GM12891 (cell line): ENCODE measurements around the gene USH1C.

Source experiments
- DNase-seq: peaks from one replicate; pipeline ENCODE4 v3.0.0; 2011; ENCODE audit warnings: low spot score; ENCODE audit not compliant: insufficient read length
- FAIRE-seq: peaks from 2 replicates; lab custom pipeline; 2011; peaks lifted over from hg19 to GRCh38; lab: Jason Lieb, UNC
- PAX5 ChIP-seq: IDR thresholded peaks from 2 replicates; pipeline ENCODE4 v1.6.1; 2011; ENCODE audit warnings: low read length, moderate library complexity, mild to moderate bottlenecking; ENCODE audit not compliant: insufficient read depth, severe bottlenecking
- POLR2A ChIP-seq: IDR thresholded peaks from 2 replicates; pipeline ENCODE4 v1.6.1; 2011; ENCODE audit warnings: low read depth, low read length, control low read depth
- POLR2AphosphoS5 ChIP-seq: IDR thresholded peaks from 2 replicates; pipeline ENCODE4 v1.6.1; 2011; ENCODE audit warnings: low read depth, low read length, control low read depth
- POU2F2 ChIP-seq: IDR thresholded peaks from 2 replicates; pipeline ENCODE4 v1.6.1; 2011; ENCODE audit warnings: low read depth, mild to moderate bottlenecking, control low read depth, low read length, moderate library complexity
- SPI1 ChIP-seq: IDR thresholded peaks from 2 replicates; pipeline ENCODE4 v1.6.1; 2011; ENCODE audit warnings: low read depth, low read length, control low read depth
- TAF1 ChIP-seq: IDR thresholded peaks from 2 replicates; pipeline ENCODE4 v1.6.1; 2011; ENCODE audit warnings: low read depth, low read length, control low read depth

USH1C gene

DNA sequence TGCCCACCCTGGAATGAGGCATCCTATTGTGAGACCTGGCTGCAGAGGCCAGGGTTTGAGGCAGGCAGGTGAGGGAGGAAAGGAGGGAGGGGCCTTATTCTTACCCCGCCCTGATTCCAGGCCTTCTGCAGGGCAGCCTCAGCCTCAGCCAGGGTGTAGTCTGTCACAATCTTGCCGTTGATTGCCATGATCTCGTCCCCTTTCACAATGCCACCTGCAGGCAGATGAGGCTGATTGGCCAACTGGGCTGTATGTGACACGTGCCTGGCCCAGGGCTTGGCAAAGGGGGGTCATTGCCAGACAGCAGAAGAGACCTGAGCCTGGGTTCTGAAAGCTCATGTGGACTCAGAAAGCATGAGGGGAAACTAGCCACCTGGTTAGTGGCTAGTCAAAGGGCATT is 46.2 kb downstream of the USH1C start:
- FAIRE-seq, result no peak
- no peak for DNase-seq
- TF ChIP-seq POLR2A (no peak), PAX5 (no peak), POLR2AphosphoS5 (no peak), POU2F2 (no peak), TAF1 (no peak), SPI1 (no peak)

- DNase-seq (no peak), FAIRE-seq (no peak)
- TF ChIP-seq PAX5 (no peak), TAF1 (no peak), POLR2AphosphoS5 (no peak), SPI1 (no peak), POU2F2 (no peak), POLR2A (no peak)
These were observed 47.8 kb downstream of the USH1C start for GRCh38 chr11:17496406-17496805.

DNA sequence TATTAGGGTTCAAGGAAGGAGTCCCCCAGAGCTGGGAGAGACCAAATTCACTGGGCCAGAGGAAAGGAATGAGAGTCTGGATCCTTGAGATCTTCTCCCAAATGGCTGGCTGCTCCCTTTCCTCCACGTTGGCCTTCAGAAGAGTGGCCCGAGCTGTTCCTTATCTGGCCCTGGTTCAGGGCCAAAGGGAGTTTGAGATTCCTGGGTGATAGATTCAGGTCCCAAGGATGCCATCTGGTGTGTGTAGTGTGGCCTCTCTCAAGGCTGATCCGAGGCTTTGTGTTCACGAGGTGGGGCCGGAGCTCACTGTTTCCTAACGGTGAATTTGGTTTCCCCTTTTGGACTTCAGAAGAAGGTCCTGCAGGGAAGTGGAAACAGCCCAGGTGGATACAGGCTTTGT is 50.2 kb downstream of the USH1C start:
- FAIRE-seq, result no peak
- no peak for TF ChIP-seq TAF1
- no peak for TF ChIP-seq POU2F2
- TF ChIP-seq POLR2A, result no peak
- no peak for TF ChIP-seq SPI1
- no peak for TF ChIP-seq POLR2AphosphoS5
- no peak for TF ChIP-seq PAX5
- DNase-seq, result no peak

GRCh38 chr11:17490938-17491337 is 53.3 kb downstream of the USH1C start:
- FAIRE-seq, result no peak
- TF ChIP-seq POLR2AphosphoS5, result no peak
- TF ChIP-seq POLR2A, result no peak
- TF ChIP-seq SPI1, result no peak
- no peak for TF ChIP-seq POU2F2
- TF ChIP-seq TAF1, result no peak
- TF ChIP-seq PAX5, result no peak
- no peak for DNase-seq

GRCh38 chr11:17490232-17490631 is 54.0 kb downstream of the USH1C start:
- no peak for TF ChIP-seq TAF1
- TF ChIP-seq POLR2AphosphoS5, result no peak
- no peak for TF ChIP-seq SPI1
- no peak for TF ChIP-seq POLR2A
- no peak for TF ChIP-seq POU2F2
- TF ChIP-seq PAX5, result no peak
- FAIRE-seq, result no peak
- no peak for DNase-seq

- TF ChIP-seq SPI1, result no peak
- TF ChIP-seq PAX5, result no peak
- TF ChIP-seq POLR2A, result no peak
- no peak for TF ChIP-seq TAF1
- TF ChIP-seq POU2F2, result no peak
- DNase-seq (no peak), FAIRE-seq (no peak)
These were observed 54.5 kb downstream of the USH1C start for GRCh38 chr11:17489751-17490150.

DNA sequence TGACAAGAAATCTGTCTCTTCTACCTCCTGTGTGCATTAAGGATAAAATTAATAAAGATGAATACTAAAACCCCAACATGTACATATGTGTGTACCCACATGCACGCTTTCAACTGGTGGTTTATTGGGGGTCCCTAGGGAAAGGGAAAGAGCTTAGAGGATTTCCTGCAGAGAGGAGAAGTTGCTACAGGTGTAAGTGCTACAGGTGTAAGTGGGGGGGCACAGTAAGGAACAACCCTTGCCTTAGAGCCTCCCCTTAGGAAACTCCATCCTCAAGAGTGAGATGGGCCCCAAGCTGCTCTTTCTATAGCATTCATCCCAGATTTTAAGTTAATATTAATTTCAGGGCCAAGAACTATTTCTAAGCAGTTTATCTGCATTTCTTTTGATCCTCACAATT is 55.7 kb downstream of the USH1C start:
- no peak for TF ChIP-seq POLR2A
- TF ChIP-seq POU2F2, result no peak
- TF ChIP-seq PAX5, result no peak
- no peak for TF ChIP-seq TAF1
- TF ChIP-seq POLR2AphosphoS5, result no peak
- TF ChIP-seq SPI1, result no peak
- FAIRE-seq, result no peak
- no peak for DNase-seq

DNA sequence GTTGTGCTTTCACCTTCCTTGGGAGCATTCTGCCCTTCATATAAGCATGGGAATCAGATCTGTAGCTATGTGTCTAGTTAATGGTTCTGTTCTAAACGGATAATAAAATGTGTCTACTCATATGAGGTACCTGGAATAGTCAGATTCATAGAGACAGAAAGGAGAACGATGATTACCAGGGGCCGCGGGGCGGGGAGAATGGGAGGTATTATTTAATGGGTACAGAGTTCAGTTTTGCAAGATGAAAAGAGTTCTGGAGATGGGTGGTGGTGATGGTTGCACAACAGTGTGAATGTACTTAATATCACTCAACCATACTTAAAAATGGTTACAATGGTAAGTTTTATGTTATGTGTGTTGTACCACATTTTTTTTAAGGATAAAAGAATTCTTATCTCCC is 57.6 kb downstream of the USH1C start:
- FAIRE-seq (no peak), DNase-seq (no peak)
- no peak for TF ChIP-seq POLR2AphosphoS5

DNA sequence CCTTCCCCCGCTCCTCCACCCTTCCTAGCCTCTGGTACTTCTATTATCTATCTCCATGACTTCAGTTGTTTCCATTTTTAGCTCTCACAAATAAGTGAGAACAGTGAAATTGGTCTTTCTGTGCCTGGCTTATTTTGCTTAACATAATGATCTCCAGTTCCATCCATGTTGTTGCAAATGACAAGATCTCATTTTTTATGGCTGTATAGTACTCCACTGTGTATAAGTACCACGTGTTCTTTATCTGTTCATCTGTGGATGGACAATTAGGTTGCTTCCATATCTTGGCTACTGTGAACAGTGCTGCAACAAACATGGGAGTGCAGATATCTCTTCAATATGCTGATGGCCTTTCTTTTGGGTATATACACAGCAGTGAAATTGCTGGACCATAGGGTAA is 60.7 kb downstream of the USH1C start:
- TF ChIP-seq TAF1 (no peak), POLR2AphosphoS5 (no peak), POLR2A (no peak), POU2F2 (no peak)
- DNase-seq (no peak), FAIRE-seq (no peak)

- TF ChIP-seq POU2F2, result no peak
- TF ChIP-seq PAX5, result no peak
- TF ChIP-seq POLR2AphosphoS5, result no peak
- no peak for TF ChIP-seq SPI1
- TF ChIP-seq POLR2A, result no peak
- no peak for TF ChIP-seq TAF1
- DNase-seq, result no peak
- no peak for FAIRE-seq
These were observed 62.3 kb downstream of the USH1C start for GRCh38 chr11:17481905-17482304.

DNA sequence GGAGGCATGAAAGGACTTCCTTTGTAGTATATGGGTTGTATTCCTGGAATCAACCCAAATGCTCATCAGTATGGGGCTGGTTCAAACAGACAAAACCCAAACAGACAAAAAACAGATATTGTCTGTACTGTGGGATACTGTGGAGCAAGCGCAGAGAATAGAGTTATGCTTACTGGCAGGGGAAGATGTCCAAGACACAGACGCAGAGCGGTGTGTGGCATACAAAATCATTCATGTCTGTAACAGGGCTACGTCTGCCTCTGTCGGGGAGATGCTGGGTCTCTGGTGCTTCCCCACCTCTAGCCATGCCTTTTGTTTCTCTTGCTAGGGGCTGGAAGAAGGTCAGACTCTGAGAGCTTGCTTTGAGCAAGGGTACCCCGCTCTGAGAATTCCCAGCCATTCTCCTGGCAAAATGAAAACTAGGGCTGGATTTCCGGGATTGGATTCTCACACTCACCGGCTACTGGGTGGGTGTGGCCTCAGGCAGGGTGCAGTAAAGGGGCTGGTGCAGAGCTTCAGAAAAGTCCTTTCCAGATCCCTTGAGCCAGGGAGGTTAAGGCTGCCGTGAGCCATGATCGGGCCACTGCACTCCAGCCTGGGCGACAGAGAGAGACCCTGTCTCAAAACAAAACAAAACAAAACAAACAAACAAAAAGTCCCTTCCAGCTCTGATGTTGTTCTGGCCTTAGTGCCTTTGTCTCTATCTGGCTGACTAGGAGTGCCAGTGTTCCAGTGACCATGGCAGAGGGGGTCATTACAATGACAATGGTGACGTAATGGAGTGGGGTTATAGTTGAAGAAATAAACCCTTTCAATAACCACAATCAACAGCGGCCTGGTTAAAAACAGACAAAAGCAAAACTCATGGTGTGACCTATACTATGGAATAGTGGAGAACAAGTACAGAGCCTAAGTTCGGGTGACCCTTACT is 64.7 kb downstream of the USH1C start:
- no peak for TF ChIP-seq POU2F2
- TF ChIP-seq POLR2AphosphoS5, result no peak
- TF ChIP-seq TAF1, result no peak
- TF ChIP-seq SPI1, result no peak
- TF ChIP-seq PAX5, result no peak
- TF ChIP-seq POLR2A, result no peak
- DNase-seq (no peak), FAIRE-seq (no peak)
